Measurements from ENCODE around the gene FZR1. TPM values are rescaled to one million over a fixed set of nuclear protein-coding genes. Genes with fewer than 3 reads are reported as not detected.

The FZR1 gene
- polyA plus RNA-seq, 1 experiment, result 21.2 TPM

GRCh38 chr19:3521104-3521445, 15.0 kb downstream of the FZR1 start:
- CTCF ChIA-PET, result no interaction called here
- no peak for DNase-seq (ENCODE audit: low read depth, low spot score)

GRCh38 chr19:3522421-3523360, 16.6 kb downstream of the FZR1 start:
- no peaks in the 10 kb centered on the region for H3K27me3 ChIP-seq (ENCODE audit: control insufficient read depth, insufficient read depth, low read length)
- no peak for DNase-seq (ENCODE audit: low read depth, low spot score)
- CTCF ChIA-PET, result interaction anchor here (0.6 to 0.7 kb wide), 2 partner anchors 222 to 361 kb away, joined by 3 to 4 read pairs; no protein-coding TSS in a partner anchor
- POLR2A ChIA-PET, result interaction anchor here (0.6 to 0.8 kb wide), 2 partner anchors 17 to 921 kb away, joined by 3 read pairs; no protein-coding TSS in a partner anchor
- H3K9me3 ChIP-seq (ENCODE audit: control insufficient read depth, insufficient read depth, low read length), result no peaks in the 10 kb centered on the region; the same call in 1 of the 2 replicates
- no peak for TF ChIP-seq CTCF (IDR thresholded peaks at IDR 0.05; ENCODE audit: low read depth, low read length)
- no peak overlapping the region for H3K27ac ChIP-seq (ENCODE audit: low read depth, low read length)
- no peak overlapping the region for H3K4me3 ChIP-seq (ENCODE audit: low read depth, low read length)

More at GRCh38 chr19:3521104-3521445, 15.0 kb downstream of the FZR1 start:
- Histone ChIP-seq H3K9me3 (ENCODE audit: control insufficient read depth, insufficient read depth, low read length) (no peaks in the 10 kb centered on the region), H3K27ac (ENCODE audit: low read depth, low read length) (no peak overlapping the region), H3K27me3 (ENCODE audit: control insufficient read depth, insufficient read depth, low read length) (no peaks in the 10 kb centered on the region), H3K4me3 (ENCODE audit: low read depth, low read length) (no peak overlapping the region)
- POLR2A ChIA-PET, result no interaction called here
- TF ChIP-seq CTCF (IDR thresholded peaks at IDR 0.05; ENCODE audit: low read depth, low read length), result no peak

GRCh38 chr19:3523361-3524077, 17.4 kb downstream of the FZR1 start:
- no peak for DNase-seq (ENCODE audit: low read depth, low spot score)
- no peak overlapping the region for H3K27ac ChIP-seq (ENCODE audit: low read depth, low read length)
- H3K9me3 ChIP-seq (ENCODE audit: control insufficient read depth, insufficient read depth, low read length), result no peaks in the 10 kb centered on the region; the same call in 1 of the 2 replicates
- POLR2A ChIA-PET, result no interaction called here
- no peak overlapping the region for H3K4me3 ChIP-seq (ENCODE audit: low read depth, low read length)
- no peaks in the 10 kb centered on the region for H3K27me3 ChIP-seq (ENCODE audit: control insufficient read depth, insufficient read depth, low read length)
- CTCF ChIA-PET, result no interaction called here
- TF ChIP-seq CTCF (IDR thresholded peaks at IDR 0.05; ENCODE audit: low read depth, low read length), result no peak

GRCh38 chr19:3524078-3524842, 18.1 kb downstream of the FZR1 start:
- no peak for DNase-seq (ENCODE audit: low read depth, low spot score)
- ChIA-PET POLR2A (no interaction called here), CTCF (no interaction called here)
- H3K9me3 ChIP-seq (ENCODE audit: control insufficient read depth, insufficient read depth, low read length), result no peaks in the 10 kb centered on the region; the same call in 1 of the 2 replicates
- TF ChIP-seq CTCF (IDR thresholded peaks at IDR 0.05; ENCODE audit: low read depth, low read length), result no peak
- H3K4me3 ChIP-seq (ENCODE audit: low read depth, low read length), result no peak overlapping the region
- H3K27me3 ChIP-seq (ENCODE audit: control insufficient read depth, insufficient read depth, low read length), result no peaks in the 10 kb centered on the region
- no peak overlapping the region for H3K27ac ChIP-seq (ENCODE audit: low read depth, low read length)

Data from AG04450 (cell line).